ENCODE measurements around the gene C10orf71.

The C10orf71 gene

DNA sequence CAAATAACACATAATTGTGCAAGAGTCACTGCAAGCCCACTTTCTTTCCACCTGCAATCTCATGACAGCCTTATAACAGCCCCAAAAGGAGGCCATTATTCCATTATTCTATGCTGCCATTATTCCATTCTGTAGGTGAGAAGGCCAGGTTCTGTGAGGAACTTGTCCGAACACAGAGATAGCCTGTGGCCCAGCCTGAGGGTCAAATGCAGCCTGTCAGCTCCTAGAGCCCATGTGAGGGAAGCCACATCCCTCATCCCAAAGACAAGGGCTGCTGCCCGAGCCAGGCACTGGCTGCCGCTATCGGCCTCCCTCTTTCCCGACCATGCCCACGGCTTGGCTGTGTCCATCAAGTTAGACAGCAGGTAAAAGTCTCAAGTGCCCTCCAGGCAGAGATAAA, 24.1 kb upstream of the C10orf71 start:
- no peak for DNase-seq (ENCODE audit: low read depth in 3 of 3)

GRCh38 chr10:49275896-49276295, 23.1 kb upstream of the C10orf71 start:
- no peak for DNase-seq (ENCODE audit: low read depth in 3 of 3)

- DNase-seq (ENCODE audit: low read depth in 3 of 3) = no peak
These were observed 22.4 kb upstream of the C10orf71 start for GRCh38 chr10:49276596-49276995.

GRCh38 chr10:49277973-49278372, 21.0 kb upstream of the C10orf71 start:
- no peak for DNase-seq (ENCODE audit: low read depth in 3 of 3)

DNA sequence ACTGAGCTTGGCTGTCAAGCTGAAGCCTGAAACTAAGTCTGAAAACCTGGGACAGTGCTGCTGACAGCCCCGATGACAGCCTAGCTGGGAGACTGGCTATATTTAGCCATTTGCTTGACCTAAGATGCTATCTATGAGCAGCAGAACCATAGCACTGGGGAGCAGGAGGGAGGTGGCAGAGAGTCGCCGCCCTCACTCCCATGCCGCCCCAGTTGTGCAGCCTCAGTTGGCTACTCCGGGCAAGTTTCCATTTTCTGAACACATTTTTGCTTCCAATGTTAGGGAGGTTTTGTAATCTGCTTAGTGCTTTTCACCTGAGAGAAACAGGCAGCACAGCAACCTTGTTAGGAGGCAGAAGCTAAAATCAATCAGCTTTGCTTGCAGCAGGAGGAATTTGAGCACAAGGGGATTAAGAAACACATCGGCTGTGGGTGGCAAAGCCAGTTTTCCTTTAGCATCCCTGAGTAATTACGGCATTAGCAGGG, 20.4 kb upstream of the C10orf71 start:
- no peak for DNase-seq (ENCODE audit: low read depth in 3 of 3)

- DNase-seq (ENCODE audit: low read depth in 3 of 3) = no peak
These were observed 19.7 kb upstream of the C10orf71 start for GRCh38 chr10:49279015-49279880.

DNA sequence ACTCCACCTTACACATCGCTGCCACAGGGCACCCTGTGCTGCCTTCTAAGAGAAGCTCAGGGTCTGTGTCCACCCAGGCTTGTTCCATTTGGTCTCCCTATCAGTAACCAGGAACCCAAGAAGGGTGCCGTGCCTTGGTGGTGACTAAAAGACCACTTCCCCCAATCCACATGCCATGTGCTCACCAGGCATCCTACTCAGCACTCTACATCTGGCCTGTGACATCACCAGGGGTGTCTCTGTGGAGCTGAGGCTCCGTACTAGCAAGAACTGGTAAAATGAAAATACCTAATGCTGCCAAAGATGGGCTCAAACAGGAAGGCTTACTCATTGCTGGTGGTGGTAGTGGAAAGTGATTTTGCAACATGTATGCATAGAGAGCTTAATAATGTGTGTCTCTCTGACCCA, 19.0 kb upstream of the C10orf71 start:
- no peak for DNase-seq (ENCODE audit: low read depth in 3 of 3)

DNA sequence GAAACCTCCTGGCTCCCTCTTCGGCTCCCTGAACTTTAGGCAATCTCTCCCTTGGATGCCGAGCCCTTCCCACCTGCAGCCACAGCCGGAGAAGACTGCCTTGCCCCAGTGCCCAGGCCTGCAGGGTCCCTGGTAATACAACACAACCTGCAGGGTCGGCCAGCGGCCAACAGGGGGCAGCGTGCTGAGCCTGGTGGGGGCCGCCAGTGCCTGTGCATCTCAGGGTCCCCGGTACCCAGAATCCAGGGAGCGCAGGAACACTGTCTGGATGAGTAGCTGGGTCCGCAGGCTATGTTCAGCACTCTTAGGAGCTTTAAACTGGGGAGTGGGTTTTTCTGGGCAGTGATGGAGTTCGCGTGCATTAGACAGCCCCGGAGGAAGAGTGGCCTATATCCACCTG, 17.5 kb upstream of the C10orf71 start:
- DNase-seq (ENCODE audit: low read depth in 3 of 3) = no peak

DNA sequence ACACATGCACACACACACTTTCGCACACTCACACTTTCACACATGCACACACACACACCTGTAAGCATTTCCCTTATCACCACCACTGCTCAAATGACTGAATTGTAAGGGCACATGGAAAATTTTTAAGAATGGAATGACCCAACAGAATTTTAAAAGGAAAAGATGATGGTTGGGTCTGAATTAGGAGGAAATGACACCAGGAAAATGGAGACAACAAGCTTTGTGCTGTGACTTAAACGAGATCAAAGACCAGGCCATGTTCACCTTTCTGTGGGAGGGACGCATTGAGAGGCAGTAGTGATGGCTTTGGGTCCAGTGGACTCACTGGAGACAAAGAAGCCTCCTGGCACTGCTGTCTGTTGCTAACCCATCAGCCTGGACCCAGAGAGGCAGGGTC, 16.7 kb upstream of the C10orf71 start:
- DNase-seq (ENCODE audit: low read depth in 3 of 3) = no peak

DNA sequence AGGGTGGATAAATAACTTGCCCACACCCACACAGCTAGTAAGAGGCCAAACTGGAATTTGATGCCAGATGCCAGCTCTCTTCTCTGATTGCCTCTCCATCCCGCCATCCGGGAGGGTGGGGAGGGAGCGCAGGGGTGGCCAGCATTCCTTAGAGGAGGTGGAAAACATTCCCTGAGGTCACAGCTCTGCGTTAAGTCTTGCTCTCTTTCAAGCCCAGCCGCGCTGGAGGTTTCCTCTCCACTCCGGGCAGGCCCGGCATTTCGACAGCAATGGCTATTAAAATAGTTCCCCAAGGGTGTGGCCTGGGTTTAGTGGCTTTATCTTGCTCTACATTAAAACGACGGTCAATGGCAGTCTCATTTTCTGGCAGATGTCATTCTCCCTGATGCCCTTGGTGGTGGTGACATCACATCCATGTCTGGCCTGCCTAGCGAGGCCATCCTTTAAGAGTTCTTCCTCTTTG, 16.1 kb upstream of the C10orf71 start:
- no peak for DNase-seq (ENCODE audit: low read depth in 3 of 3)

- no peak for DNase-seq (ENCODE audit: low read depth in 3 of 3)
These were observed 15.5 kb upstream of the C10orf71 start for GRCh38 chr10:49283491-49283890.

- no peak for DNase-seq (ENCODE audit: low read depth in 3 of 3)
These were observed 14.6 kb upstream of the C10orf71 start for GRCh38 chr10:49284356-49284755.

DNA sequence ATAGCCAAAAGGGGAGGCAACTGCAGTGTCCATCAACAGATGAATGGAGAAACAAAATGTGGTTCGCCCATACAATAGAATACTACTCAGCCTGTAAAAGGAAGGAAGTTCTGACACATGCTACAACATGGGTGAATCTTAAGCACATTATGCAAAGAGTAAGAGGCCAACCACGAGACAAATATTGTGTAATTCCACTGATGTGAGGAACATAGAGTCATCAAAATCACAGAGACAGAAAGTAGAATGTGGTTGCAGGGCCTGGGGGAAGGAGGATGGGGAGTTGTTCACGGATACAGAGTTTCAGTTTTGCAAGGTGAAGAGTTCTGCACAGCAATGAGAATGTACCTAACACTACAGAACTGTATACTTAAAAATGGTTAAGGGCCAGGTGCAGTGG, 13.7 kb upstream of the C10orf71 start:
- DNase-seq (ENCODE audit: low read depth in 3 of 3) = no peak

DNA sequence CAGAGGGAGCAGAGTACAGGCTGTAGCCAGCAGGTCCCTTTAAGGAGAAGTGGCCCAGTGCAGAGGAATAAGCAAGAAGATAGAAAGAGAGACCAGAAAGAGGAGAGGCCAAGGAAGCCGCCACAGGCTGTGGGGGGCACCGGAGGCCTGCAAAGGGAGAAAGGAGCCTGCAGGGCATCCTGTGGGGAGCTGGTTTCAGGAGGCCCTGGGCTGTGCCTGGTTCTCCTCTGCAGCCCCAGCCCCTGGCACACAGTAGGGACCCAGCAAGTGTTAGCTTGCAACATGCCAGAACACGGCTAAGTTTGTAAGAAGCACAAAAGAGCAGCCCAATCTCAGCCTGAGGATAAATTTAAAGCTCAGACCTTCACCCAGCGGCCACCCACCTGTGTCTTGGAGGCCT, 12.3 kb upstream of the C10orf71 start:
- DNase-seq (ENCODE audit: low read depth in 3 of 3) = no peak

- DNase-seq (ENCODE audit: low read depth in 3 of 3) = no peak
These were observed 11.2 kb upstream of the C10orf71 start for GRCh38 chr10:49287689-49288340.

GRCh38 chr10:49288341-49289065, 10.5 kb upstream of the C10orf71 start:
- no peak for DNase-seq (ENCODE audit: low read depth in 3 of 3)

GRCh38 chr10:49289480-49289879, 9.5 kb upstream of the C10orf71 start:
- DNase-seq (ENCODE audit: low read depth in 3 of 3) = no peak

DNA sequence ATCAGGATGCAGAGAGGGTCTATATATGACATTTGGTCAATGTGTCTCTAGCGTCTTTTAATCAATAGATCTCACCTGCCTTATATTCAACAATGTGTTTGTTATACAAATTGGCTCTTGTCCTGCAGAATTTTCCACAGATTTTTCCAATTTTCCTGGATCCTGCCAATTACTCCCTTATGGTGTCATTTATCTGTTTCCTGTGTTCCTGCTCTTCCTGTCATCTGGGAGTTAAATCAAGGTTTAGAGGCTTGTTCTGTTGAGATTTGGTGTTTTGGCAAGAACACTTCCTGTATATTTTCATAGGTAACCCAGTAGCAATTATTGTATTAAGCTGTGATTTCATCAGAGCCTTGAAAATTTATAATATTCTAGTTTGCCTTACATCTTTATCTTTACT, 8.8 kb upstream of the C10orf71 start:
- DNase-seq (ENCODE audit: low read depth in 3 of 3) = no peak

- no peak for DNase-seq (ENCODE audit: low read depth in 3 of 3)
These were observed 8.4 kb upstream of the C10orf71 start for GRCh38 chr10:49290607-49291006.

DNA sequence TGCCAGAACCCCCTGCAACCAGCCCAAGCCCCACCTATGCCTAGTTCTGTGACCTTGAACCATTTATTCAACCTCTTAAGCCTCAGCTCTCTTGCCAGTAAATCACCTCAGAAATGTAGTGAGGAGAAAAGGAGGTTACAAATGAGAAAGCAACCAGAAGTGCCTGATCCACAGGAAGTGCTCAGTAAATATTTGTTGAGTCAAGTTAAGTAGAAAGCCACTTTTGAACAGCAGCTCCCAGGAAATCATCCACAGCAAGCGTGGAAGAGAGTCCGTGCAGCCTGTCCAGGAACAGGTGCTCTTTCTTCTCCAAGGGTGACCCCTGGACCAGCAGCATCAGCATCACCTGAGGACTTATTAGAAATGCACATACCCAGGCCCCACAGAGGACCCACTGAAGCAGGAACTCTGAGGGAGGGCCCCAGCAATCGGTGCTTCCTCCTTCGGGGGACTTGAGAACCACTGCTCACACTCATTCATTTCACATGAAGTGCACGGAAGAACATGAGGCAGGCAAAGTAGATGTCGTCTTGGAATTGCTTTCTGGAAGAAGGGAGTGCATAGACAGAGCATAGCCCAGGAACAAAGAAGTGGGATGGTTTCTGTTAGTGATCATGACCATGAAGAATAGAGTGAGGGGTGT, 6.3 kb upstream of the C10orf71 start:
- DNase-seq (ENCODE audit: low read depth in 3 of 3) = no peak

DNA sequence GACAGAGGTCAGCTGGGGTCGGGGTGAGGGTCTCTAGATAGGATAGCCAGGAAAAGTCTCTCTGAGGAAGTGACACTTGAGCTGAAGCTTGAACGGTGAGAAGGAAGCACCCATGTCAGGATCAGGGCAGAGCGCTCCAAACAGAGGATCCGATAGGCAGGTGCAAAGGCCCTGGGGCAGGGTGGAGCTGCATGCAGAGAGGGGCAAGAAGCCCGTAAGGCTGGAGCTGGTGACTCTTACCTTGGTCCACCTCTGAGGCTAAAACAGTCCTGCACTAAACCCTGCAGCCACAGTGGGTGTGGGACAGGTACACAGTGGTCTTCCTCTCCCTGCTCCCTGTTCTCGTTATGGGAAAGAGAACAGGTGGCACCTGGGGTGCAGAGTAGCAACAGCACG, 5.8 kb upstream of the C10orf71 start:
- no peak for DNase-seq (ENCODE audit: low read depth in 3 of 3)

DNA sequence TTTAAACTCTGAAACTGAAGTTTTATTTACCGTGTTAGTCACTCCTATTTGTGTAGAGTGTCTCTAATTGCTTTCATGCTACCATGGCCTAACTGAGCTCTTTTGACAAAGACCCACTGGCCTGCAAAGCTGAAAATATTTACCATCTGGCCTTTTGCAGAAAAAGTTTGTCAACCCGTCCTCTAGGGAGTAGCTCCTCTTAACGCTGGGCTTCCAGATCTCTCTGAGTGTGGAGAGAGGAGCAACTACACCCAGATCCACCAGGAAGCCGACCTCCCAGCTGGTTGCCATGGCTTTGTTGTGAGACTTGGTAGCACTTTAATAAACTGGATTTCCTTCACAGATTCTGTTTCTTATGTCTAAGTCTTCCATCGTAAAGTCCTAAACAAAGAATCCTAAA, 4.2 kb upstream of the C10orf71 start:
- DNase-seq (ENCODE audit: low read depth in 3 of 3) = no peak
